Gastrocnemius medialis (tissue), 4 donors: Measurements from ENCODE around the gene UPF2.

Source experiments
- POLR2A ChIP-seq, 2 donors: fragments of 450-650 bp; IDR thresholded peaks; one replicate each; pipeline ENCODE4 v1.6.1; 2017; ENCODE audit warnings: antibody characterized with exemption in 2 of 2, mild to moderate bottlenecking in 2 of 2, moderate library complexity in 2 of 2
- TF ChIP-seq, protein P1 (sequence below), 5 experiments: fragments of 450-650 bp in 3 of 5; fragments of 200-600 bp in 2 of 5; sonication (generic) in 2 of 5; IDR thresholded peaks in 4 of 5; conservative IDR thresholded peaks in 1 of 5; 1 replicate in 4 of 5; 2 replicates in 1 of 5; pipeline ENCODE4 v1.5.1; 2016 to 2019; ENCODE audit warnings: antibody characterized with exemption in 5 of 5, mild to moderate bottlenecking in 3 of 5, moderate library complexity in 3 of 5

DNA sequence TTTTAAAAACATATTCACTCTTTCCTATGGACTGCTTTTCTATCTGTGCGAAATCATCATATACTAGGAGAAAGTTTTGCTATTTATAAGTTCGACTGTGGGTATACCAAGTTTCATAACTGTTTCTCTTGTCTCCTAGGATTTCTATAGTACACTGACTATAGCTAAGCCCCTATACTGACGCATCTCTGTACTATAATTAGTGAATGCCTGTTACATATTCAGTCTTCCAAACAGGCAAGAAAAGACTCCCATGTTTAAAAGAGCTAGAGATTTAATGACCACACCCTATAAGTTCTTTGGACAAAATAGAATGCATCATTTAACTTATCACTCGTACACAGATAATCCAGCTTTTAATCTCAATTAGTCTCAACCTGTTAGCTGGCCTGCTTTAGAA, 80.8 kb downstream of the UPF2 start:
- TF ChIP-seq, protein P1, sequence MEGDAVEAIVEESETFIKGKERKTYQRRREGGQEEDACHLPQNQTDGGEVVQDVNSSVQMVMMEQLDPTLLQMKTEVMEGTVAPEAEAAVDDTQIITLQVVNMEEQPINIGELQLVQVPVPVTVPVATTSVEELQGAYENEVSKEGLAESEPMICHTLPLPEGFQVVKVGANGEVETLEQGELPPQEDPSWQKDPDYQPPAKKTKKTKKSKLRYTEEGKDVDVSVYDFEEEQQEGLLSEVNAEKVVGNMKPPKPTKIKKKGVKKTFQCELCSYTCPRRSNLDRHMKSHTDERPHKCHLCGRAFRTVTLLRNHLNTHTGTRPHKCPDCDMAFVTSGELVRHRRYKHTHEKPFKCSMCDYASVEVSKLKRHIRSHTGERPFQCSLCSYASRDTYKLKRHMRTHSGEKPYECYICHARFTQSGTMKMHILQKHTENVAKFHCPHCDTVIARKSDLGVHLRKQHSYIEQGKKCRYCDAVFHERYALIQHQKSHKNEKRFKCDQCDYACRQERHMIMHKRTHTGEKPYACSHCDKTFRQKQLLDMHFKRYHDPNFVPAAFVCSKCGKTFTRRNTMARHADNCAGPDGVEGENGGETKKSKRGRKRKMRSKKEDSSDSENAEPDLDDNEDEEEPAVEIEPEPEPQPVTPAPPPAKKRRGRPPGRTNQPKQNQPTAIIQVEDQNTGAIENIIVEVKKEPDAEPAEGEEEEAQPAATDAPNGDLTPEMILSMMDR (IDR thresholded peaks at IDR 0.05 in 4 of 5, conservative IDR thresholded peaks at IDR 0.05 in 1 of 5): no peak
- no peak for TF ChIP-seq POLR2A (IDR thresholded peaks at IDR 0.05)
